Measurements from ENCODE around the gene TMC7.

TMC7 gene

GRCh38 chr16:19098173-19098572, 114.4 kb downstream of the TMC7 start:
- DNase-seq (ENCODE audit: low read depth): no peak
- TF ChIP-seq CTCF (IDR thresholded peaks at IDR 0.05; ENCODE audit: low read depth, low read length, missing control alignments): no peak

GRCh38 chr16:19102187-19102872, 118.6 kb downstream of the TMC7 start:
- no peak for TF ChIP-seq CTCF (IDR thresholded peaks at IDR 0.05; ENCODE audit: low read depth, low read length, missing control alignments)
- no peak for DNase-seq (ENCODE audit: low read depth)
- no peak overlapping the region for H3K4me3 ChIP-seq (ENCODE audit: low read depth, low read length)

More at GRCh38 chr16:19098173-19098572, 114.4 kb downstream of the TMC7 start:
- no peak overlapping the region for H3K4me3 ChIP-seq (ENCODE audit: low read depth, low read length)

DNA sequence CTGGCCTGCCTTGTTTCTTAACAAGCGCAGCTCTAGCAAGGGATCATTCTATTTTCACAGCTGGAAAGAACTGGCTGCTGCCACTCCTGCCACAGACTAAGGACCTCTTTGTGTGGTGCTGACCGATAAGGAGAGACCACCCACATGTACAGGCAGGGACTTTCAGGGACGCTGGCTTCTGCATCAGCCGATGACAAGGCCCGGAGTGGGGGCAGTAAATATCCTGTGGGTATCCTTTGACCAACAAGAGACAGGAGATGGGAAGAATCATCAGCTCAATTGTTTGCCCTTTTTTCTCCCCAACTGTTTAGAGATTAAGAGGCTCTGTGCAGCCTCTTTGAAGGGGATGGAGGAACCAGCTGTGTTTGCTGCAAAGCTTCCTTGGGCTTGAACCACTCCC, 120.9 kb downstream of the TMC7 start:
- no peak for TF ChIP-seq CTCF (IDR thresholded peaks at IDR 0.05; ENCODE audit: low read depth, low read length, missing control alignments)
- DNase-seq (ENCODE audit: low read depth): no peak
- no peak overlapping the region for H3K4me3 ChIP-seq (ENCODE audit: low read depth, low read length)

GRCh38 chr16:19105131-19105530, 121.4 kb downstream of the TMC7 start:
- no peak for DNase-seq (ENCODE audit: low read depth)
- no peak for TF ChIP-seq CTCF (IDR thresholded peaks at IDR 0.05; ENCODE audit: low read depth, low read length, missing control alignments)

DNA sequence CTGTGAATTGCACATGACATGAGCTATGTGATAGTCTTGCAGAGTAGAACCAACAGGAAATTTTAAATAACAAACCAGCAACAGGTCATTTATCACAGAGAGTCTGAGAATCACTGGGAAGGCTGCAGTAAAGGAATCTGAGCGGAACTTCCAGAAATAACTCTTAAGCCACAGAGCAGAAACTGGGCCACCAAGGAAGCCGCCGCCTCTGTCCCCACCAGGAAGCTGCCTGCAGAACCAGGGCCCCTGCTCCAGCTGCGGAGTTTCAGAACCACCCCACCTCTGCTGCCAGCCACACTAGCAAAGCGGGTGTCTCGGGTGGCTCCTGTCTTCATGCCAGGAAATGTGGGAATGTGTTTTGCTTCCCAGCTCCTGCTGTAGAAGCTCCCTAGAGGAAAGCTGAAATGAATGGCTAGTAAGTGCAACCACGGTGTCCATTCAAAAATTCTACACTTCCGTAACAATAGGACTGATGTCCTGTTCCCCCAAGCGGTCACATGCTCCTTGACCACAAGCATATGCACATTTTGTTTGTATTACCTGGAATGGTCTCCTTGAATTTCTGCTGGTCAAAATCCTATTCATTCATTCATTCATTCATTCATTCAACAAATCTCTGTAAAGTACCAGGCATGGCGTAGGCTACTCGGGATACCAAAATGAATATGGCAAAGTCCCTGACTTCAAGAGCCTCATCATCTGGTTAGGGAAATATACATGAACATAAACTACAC, 122.3 kb downstream of the TMC7 start:
- DNase-seq (ENCODE audit: low read depth): no peak
- no peak for TF ChIP-seq CTCF (IDR thresholded peaks at IDR 0.05; ENCODE audit: low read depth, low read length, missing control alignments)

More at GRCh38 chr16:19105131-19105530, 121.4 kb downstream of the TMC7 start:
- H3K4me3 ChIP-seq (ENCODE audit: low read depth, low read length): no peak overlapping the region

GRCh38 chr16:19106625-19107020, 122.9 kb downstream of the TMC7 start:
- no peak overlapping the region for H3K4me3 ChIP-seq (ENCODE audit: low read depth, low read length)
- no peak for DNase-seq (ENCODE audit: low read depth)
- no peak for TF ChIP-seq CTCF (IDR thresholded peaks at IDR 0.05; ENCODE audit: low read depth, low read length, missing control alignments)

More for the DNA sequence above, 122.3 kb downstream of the TMC7 start:
- no peak overlapping the region for H3K4me3 ChIP-seq (ENCODE audit: low read depth, low read length)

All from GM12864 (cell line).